GM21723 (cell line): ENCODE measurements around the gene KRTAP19-6.
"Not testable (repeated sequence)": the region's sequence is repeated elsewhere in the genome, so short reads cannot be mapped to it uniquely, and the experiment has no call there.

Experiments
- ATAC-seq: cut with Tn5 transposase; IDR thresholded peaks from one replicate; pipeline ENCODE4 v1.9.1; 2021; ENCODE audit warnings: mild to moderate bottlenecking, moderate library complexity; ENCODE audit not compliant: unreplicated experiment

The KRTAP19-6 gene

GRCh38 chr21:30541764-30542163, at the start of gene KRTAP19-6:
KRTAP19-6 (minus strand) TSS chr21:30541864; CDS start chr21:30541833, 31 bp downstream.
- ATAC-seq = no peak

- ATAC-seq = no peak
These were observed 48.6 kb upstream of the KRTAP19-6 start, which contains the start of gene KRTAP22-2 for GRCh38 chr21:30590297-30590696. KRTAP22-2 (minus strand) TSS chr21:30590397.

GRCh38 chr21:30582870-30583269, 41.2 kb upstream of the KRTAP19-6 start:
- no peak for ATAC-seq

- no peak for ATAC-seq
These were observed 38.5 kb upstream of the KRTAP19-6 start for GRCh38 chr21:30580132-30580531.

GRCh38 chr21:30579346-30579745, 37.7 kb upstream of the KRTAP19-6 start:
- ATAC-seq = no peak

- no peak for ATAC-seq
These were observed 36.1 kb upstream of the KRTAP19-6 start for GRCh38 chr21:30577766-30578165.

GRCh38 chr21:30567617-30568016, 26.0 kb upstream of the KRTAP19-6 start:
- no peak for ATAC-seq

- ATAC-seq = no peak
These were observed 22.0 kb upstream of the KRTAP19-6 start for GRCh38 chr21:30563630-30564029.

- ATAC-seq = no peak
These were observed 21.4 kb upstream of the KRTAP19-6 start for GRCh38 chr21:30563072-30563471.

GRCh38 chr21:30561957-30562356, 20.3 kb upstream of the KRTAP19-6 start:
- ATAC-seq = no peak

GRCh38 chr21:30561264-30561895, 19.7 kb upstream of the KRTAP19-6 start, which contains the start of gene KRTAP19-7:
KRTAP19-7 (minus strand) TSS chr21:30561314; CDS start chr21:30561289, 25 bp downstream.
- no peak for ATAC-seq

- ATAC-seq = no peak
These were observed 13.4 kb upstream of the KRTAP19-6 start for GRCh38 chr21:30555095-30555494.

GRCh38 chr21:30552782-30553181, 11.1 kb upstream of the KRTAP19-6 start:
- ATAC-seq = no peak

GRCh38 chr21:30518876-30519275, 22.8 kb downstream of the KRTAP19-6 start:
- no peak for ATAC-seq

- no peak for ATAC-seq
These were observed 26.0 kb downstream of the KRTAP19-6 start for GRCh38 chr21:30515681-30516080.

GRCh38 chr21:30505621-30506205, 36.0 kb downstream of the KRTAP19-6 start:
- not testable (repeated sequence) for ATAC-seq

- ATAC-seq = no peak
These were observed 39.6 kb downstream of the KRTAP19-6 start, which contains the start of gene KRTAP19-5 for GRCh38 chr21:30502041-30502440. KRTAP19-5 (minus strand) TSS chr21:30502141; CDS start chr21:30502090, 51 bp downstream.

- no peak for ATAC-seq
These were observed 44.6 kb downstream of the KRTAP19-6 start, which contains the start of gene KRTAP19-4 for GRCh38 chr21:30497065-30497464. KRTAP19-4 (minus strand) TSS chr21:30497165; CDS start chr21:30497110, 55 bp downstream.

GRCh38 chr21:30491963-30492428, 49.7 kb downstream of the KRTAP19-6 start, which contains the start of gene KRTAP19-3:
KRTAP19-3 (minus strand) TSS chr21:30492013; CDS start chr21:30491957, 56 bp downstream.
- no peak for ATAC-seq
